ENCODE measurements around the gene PRRX2. TPM values are rescaled to one million over a fixed set of nuclear protein-coding genes. Genes with fewer than 3 reads are reported as not detected.
A peak's percentile ranks its signal among the peaks of the same experiment; 100 is the strongest.

Gene PRRX2
- total and polyA plus RNA-seq, 9 donors, result 0.20 to 4.0 (median 0.77) TPM

- TF ChIP-seq EP300 (IDR thresholded peaks at IDR 0.05), result no peak
- no peak for TF ChIP-seq POLR2A (IDR thresholded peaks at IDR 0.05)
- no peak for TF ChIP-seq CTCF (IDR thresholded peaks at IDR 0.05)
- H3K27ac ChIP-seq, result no peak overlapping the region
- intact Hi-C loops (cut with DNase I), result no loop called here
- H3K9me3 ChIP-seq, result no peaks in the 10 kb centered on the region
- 1 to 3% (median 1%) methylated on average over 32 to 71 of the region's 71 CpGs for WGBS, 3 donors
- H3K4me1 ChIP-seq (ENCODE audit: insufficient read depth), result peaks cover 4% of the 10 kb centered on the region
- DNase-seq, result peak; percentile 35 to 66 (median 59)
- H3K4me3 ChIP-seq, result peak overlapping the region; percentile 32
- no peaks in the 10 kb centered on the region for H3K27me3 ChIP-seq
- no peaks in the 10 kb centered on the region for H3K36me3 ChIP-seq
Measured at GRCh38 chr9:129696944-129697655, 31.7 kb downstream of the PRRX2 start.

- no peaks in the 10 kb centered on the region for H3K36me3 ChIP-seq
- no peaks in the 10 kb centered on the region for H3K9me3 ChIP-seq
- intact Hi-C loops (cut with DNase I), result no loop called here
- peak in 4 of 5 donors; percentile 30 to 74 (median 56) for DNase-seq
- H3K4me3 ChIP-seq, result peak overlapping the region; percentile 32
- no peak overlapping the region for H3K27ac ChIP-seq
- TF ChIP-seq POLR2A (IDR thresholded peaks at IDR 0.05) (no peak), EP300 (IDR thresholded peaks at IDR 0.05) (no peak), CTCF (IDR thresholded peaks at IDR 0.05) (no peak)
- no peaks in the 10 kb centered on the region for H3K27me3 ChIP-seq
- H3K4me1 ChIP-seq (ENCODE audit: insufficient read depth), result peaks cover 4% of the 10 kb centered on the region
- 1 to 4% (median 2%) methylated on average over 21 to 25 of the region's 25 CpGs for WGBS, 3 donors
Measured at GRCh38 chr9:129697656-129698253, 32.3 kb downstream of the PRRX2 start.

GRCh38 chr9:129698254-129698757 lies 32.9 kb downstream of the PRRX2 start:
- Histone ChIP-seq H3K9me3 (no peaks in the 10 kb centered on the region), H3K27ac (no peak overlapping the region), H3K36me3 (no peaks in the 10 kb centered on the region), H3K4me3 (peak overlapping the region; percentile 32), H3K4me1 (ENCODE audit: insufficient read depth) (peaks cover 4% of the 10 kb centered on the region), H3K27me3 (no peaks in the 10 kb centered on the region)
- TF ChIP-seq EP300 (IDR thresholded peaks at IDR 0.05), result no peak
- no peak for TF ChIP-seq CTCF (IDR thresholded peaks at IDR 0.05)
- intact Hi-C loops (cut with DNase I), result no loop called here
- 42 to 62% (median 49%) methylated on average over 16 to 17 of the region's 17 CpGs for WGBS, 3 donors
- DNase-seq, result peak in 4 of 5 donors; percentile 18 to 44 (median 42)

- no peaks in the 10 kb centered on the region for H3K36me3 ChIP-seq
- H3K4me1 ChIP-seq (ENCODE audit: insufficient read depth), result peaks cover 4% of the 10 kb centered on the region
- no peak for TF ChIP-seq CTCF (IDR thresholded peaks at IDR 0.05)
- TF ChIP-seq EP300 (IDR thresholded peaks at IDR 0.05), result no peak
- TF ChIP-seq POLR2A (IDR thresholded peaks at IDR 0.05), result no peak
- intact Hi-C loops (cut with DNase I), result no loop called here
- DNase-seq, result no peak
- WGBS, 3 donors, result 75 to 80% (median 79%) methylated on average over 11 of the region's 11 CpGs
- no peaks in the 10 kb centered on the region for H3K27me3 ChIP-seq
- H3K27ac ChIP-seq, result no peak overlapping the region
- H3K9me3 ChIP-seq, result no peaks in the 10 kb centered on the region
- H3K4me3 ChIP-seq, result no peak overlapping the region
Measured at GRCh38 chr9:129701054-129701453, 35.6 kb downstream of the PRRX2 start.
